CD4-positive, alpha-beta T cell treated with Interleukin-6 at 100 ng/mL for 8 hours (primary cell): ENCODE measurements around the gene IGLON5.

Source experiments
- DNase-seq: peaks from one replicate; pipeline ENCODE4 v3.0.0-alpha.2; 2020; ENCODE audit warnings: mixed read lengths, low spot score

IGLON5 gene

GRCh38 chr19:51338563-51339312, 27.3 kb downstream of the IGLON5 start:
- peak; percentile 80 for DNase-seq

DNA sequence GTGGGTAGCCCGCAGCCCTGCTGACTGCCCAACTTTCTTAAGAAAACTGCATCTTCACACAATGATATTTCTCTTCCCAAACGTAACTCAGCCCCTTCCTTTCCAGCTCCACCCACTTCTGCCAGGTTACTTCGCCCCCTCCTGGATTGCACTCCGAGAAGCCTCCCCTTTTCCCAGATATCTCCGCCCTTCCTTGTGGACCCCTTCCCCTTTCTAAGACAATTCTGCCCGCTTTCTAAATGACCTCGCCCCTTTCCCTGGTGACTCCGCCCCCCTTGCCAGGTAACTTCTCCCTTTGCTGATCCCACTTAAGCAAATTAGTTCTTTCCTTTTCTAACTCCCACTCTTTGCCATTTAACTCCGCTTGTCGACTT, 27.9 kb downstream of the IGLON5 start:
- no peak for DNase-seq

DNA sequence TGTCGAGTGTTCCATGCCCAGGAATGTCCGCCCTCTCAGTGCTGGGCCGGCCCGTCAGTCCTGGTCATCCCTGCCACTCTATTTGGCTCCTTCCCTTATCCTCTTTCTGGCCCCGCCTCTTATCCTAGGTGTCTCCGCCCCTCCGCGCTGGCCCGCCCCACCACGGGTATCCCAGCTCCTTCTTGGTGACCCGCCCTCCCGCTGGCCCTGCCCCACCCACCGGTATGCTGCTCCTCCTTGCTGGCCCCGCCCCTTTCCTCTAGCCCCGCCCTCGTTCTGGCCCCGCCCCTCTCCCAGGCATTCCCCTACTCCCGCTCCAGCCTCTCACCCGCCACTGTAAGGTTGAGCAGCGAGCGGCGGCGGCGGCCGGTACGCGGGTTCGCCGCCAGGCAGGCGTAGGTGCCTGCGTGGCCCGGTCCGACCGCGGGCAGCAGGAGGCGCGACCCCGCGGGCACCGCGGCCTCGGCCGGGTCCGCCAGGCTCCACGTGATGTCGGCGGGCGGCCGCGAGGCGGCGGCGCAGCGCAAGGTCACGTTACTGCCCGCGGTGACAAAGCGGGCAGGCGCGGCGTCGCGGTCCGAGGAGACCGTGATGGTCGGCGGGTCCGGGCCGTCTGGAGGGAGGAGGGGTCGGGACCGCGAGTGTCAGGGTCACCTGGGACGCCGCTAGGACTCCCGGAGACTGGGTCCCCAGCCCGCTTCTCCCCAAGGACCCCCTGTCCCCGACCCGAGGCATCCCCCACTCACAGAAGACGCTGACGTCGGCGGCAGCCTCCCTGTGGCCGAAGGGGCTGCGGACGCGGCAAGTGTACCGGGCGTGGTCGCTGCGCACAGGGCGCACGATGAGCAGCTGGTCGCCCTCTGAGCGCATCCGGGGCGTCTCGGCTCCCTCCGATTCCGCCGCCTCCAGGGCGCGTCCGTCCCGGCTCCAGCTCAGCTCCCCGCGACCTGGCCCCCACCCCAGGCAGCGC, 28.5 kb downstream of the IGLON5 start:
- DNase-seq = peak; percentile 90

- DNase-seq = no peak
Measured at GRCh38 chr19:51341066-51341465, 29.6 kb downstream of the IGLON5 start.

DNA sequence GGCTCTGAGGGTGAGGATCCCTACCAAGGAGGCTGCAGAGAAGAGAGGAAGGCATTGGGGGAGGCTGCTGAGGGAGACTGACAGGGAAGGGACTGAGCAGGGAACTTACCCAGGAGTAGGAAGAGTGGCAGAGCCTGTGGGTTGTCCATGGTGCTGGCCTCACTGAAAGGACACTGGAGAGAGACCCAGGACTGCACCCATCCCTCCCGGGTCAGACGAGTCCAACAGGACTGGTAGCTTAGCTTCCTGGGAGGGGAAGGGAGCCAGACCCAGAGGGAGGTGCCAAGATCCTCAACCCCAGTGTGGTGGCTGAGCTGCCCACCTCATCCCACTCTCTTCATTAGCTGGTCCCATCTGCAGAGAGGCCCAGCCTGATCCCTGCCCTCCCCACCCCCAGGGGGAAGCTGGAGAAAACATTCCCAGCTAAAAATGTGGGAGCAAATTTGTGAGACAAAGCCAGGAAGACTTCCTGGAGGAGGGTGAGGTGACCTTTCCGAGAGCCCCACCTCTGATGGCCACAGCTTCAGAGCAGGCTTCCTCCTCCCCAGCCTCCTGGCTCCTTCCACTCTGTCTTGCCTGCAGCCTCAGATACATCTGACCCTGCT, 30.6 kb downstream of the IGLON5 start, which contains the start of gene VSIG10L:
Gene VSIG10L (minus strand): TSS at position 164 of the 605 bp plus-strand sequence. CDS start 15 bp downstream, at position 149.
- DNase-seq = no peak

- no peak for DNase-seq
Measured at GRCh38 chr19:51342631-51343569, 31.5 kb downstream of the IGLON5 start.

DNA sequence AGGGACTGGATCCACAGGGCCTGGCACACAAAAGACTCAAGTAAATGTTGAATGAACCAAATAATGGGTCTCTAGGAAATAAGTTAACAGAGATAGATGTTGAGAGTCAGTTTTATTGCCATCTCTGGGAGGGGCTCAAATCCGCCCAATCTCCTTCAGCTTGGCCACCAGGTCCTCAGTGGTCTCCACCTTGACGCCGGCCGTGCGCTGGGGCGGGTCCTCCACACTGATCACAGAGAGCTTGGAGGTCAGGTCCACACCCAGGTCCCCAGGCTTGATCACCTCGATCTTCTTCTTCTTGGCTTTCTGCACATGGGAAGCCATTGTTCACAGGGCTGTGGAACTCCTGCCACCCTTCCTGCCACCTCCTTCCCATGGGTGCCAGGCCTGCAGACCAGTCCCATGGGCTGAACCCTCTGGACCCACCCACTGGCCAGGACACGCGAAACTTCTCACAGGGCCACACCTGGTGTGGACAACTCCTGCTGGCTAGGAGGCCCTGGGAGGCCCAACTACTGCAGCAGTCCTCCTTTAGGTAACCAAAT, 33.7 kb downstream of the IGLON5 start:
- no peak for DNase-seq

GRCh38 chr19:51346742-51347141, 35.3 kb downstream of the IGLON5 start:
- no peak for DNase-seq

GRCh38 chr19:51347209-51347928, 35.9 kb downstream of the IGLON5 start:
- DNase-seq = no peak

DNA sequence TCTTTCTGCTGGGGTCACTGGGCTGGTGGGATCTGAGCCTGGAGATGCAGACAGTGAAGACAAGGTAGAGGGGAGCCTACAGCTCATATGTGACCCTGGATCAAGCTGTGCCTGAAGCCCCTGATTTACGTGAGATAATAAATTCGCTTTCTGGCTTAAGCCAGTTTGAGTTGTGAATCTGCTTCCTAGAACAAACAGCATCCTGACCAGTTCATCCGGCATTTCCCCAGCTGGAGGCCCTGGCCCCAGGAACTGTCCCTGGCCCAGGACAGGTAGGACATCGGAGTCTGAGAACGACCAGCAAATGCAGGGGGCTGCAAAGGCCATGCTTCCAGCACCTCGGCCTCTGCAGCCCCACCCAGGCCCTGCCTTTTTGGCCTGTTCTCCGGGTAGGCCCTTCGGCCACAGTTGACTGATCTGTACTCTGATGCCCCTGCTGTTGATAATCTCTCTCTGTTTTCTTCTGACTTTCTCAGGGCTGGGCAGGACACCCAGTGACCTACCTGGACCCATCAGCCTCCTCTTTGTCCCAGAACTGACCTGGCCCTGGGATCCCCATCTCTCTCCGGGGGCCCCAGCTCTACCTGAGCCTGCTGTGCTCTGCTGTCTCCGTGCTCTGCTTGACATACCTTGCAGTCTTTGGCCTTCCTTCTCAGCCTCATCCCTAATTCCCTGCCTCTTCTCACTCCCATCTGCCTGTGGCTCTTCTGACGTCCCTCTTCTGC, 40.0 kb downstream of the IGLON5 start:
- DNase-seq = no peak

DNA sequence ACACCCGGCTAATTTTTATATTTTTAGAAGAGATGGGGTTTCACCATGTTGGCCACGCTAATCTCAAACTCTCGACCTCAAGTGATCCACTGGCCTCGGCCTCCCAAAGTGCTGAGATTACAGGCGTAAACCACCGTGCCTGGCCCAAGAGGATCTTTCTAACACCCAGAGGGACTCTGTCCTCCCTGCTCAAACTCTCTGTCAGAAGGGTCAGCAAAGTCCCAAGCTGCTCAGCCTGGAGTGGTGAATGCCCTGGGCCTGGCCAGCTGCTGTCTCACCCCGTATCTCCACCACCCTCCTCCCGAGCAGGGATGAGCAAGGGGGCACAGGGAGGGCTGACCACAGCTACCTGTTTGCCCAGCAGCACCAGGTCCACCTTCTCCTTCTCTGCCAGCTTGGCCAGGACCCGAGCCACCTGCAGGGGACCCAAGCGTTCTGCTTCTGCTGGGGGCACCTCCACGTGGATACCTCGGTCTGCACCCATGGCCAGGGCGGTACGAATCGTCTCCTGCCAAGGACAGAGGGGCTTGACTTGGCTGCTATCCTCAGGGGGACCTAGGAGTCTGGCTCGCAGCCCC, 41.4 kb downstream of the IGLON5 start:
- no peak for DNase-seq

- no peak for DNase-seq
Measured at GRCh38 chr19:51354103-51354741, 42.8 kb downstream of the IGLON5 start.

DNA sequence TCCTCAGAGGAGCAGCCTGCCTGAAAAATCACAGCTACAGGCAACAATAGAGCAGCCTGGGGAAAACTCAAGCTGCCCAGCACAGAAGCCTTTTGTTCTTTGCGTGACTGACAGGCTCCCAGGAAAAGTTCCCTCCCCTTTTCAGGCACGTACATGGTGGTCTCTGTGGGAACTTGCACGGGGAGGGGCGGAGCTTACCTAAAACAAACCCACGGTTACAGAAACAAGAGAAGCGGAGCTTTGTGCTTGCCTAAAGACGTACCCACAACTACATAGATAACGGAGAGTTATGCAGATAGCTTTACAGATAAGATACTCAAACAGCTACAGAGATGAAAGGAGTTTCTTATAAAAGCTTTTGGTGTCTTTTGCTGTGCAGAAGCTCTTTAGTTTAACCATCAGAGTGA, 43.3 kb downstream of the IGLON5 start:
- DNase-seq = peak; percentile 25

GRCh38 chr19:51356159-51356801, 44.8 kb downstream of the IGLON5 start:
- no peak for DNase-seq

DNA sequence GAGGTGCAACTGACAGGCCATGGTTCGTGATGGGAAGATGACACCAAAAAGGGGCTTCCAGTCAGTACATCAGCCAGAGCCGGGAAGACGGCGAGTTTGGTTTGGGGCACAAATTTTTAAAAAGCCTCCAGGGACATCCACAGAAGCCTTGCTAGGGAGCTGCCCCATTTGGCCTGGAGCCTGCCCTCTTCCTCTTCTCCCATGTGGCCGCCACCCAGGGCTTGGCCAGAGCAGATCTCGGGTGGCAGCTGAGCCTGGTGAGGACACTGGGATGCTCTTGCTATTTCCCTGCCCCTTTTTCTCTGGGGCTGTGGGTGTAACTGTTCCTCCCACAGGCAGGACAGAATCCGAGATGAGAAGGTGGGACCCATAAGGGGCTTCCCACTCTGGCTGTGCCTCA, 46.5 kb downstream of the IGLON5 start:
- no peak for DNase-seq

- no peak for DNase-seq
Measured at GRCh38 chr19:51359294-51359693, 47.9 kb downstream of the IGLON5 start.

- DNase-seq = no peak
Measured at GRCh38 chr19:51361239-51361638, 49.8 kb downstream of the IGLON5 start.
